Choroid plexus epithelial cell (primary cell): ENCODE data around the gene NCOR1.
"Not testable (repeated sequence)": the region's sequence is repeated elsewhere in the genome, so short reads cannot be mapped to it uniquely, and the experiment has no call there.

ENCODE experiments used
- DNase-seq: peaks from one replicate; pipeline ENCODE4 v3.0.0-alpha.2; 2010; ENCODE audit warnings: low read depth
- H3K4me3 ChIP-seq: 2 replicates; pipeline ENCODE4 v1.5.1; 2011; ENCODE audit warnings: low read depth, mild to moderate bottlenecking, control low read depth, low read length, moderate library complexity
- TF ChIP-seq, protein P1 (sequence below): conservative IDR thresholded peaks from 2 replicates; pipeline ENCODE4 v1.5.1; 2011; ENCODE audit warnings: low read depth, mild to moderate bottlenecking, control low read depth, inconsistent platforms, low read length, moderate library complexity

Gene NCOR1

DNA sequence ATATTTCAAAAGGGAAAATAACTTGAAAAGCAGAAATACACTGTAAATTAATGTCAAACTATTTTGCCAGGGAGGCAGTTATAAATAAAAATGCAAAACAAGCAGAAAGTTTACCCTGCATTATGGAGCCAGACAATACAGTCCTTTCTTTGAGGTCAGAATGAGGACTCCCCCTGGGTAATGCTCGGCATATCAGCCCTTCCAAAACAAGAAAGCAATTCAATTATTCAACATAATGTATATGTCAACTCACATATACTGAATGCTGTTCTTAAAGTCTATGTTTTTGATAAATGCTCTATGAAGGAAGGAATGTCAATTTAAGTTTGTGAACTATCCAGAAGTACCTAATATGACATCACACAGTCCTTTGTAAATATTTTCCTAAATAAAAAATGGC, 143.3 kb downstream of the NCOR1 start:
- TF ChIP-seq, protein P1, sequence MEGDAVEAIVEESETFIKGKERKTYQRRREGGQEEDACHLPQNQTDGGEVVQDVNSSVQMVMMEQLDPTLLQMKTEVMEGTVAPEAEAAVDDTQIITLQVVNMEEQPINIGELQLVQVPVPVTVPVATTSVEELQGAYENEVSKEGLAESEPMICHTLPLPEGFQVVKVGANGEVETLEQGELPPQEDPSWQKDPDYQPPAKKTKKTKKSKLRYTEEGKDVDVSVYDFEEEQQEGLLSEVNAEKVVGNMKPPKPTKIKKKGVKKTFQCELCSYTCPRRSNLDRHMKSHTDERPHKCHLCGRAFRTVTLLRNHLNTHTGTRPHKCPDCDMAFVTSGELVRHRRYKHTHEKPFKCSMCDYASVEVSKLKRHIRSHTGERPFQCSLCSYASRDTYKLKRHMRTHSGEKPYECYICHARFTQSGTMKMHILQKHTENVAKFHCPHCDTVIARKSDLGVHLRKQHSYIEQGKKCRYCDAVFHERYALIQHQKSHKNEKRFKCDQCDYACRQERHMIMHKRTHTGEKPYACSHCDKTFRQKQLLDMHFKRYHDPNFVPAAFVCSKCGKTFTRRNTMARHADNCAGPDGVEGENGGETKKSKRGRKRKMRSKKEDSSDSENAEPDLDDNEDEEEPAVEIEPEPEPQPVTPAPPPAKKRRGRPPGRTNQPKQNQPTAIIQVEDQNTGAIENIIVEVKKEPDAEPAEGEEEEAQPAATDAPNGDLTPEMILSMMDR: no peak
- no peak for DNase-seq
- H3K4me3 ChIP-seq: no peak overlapping the region

DNA sequence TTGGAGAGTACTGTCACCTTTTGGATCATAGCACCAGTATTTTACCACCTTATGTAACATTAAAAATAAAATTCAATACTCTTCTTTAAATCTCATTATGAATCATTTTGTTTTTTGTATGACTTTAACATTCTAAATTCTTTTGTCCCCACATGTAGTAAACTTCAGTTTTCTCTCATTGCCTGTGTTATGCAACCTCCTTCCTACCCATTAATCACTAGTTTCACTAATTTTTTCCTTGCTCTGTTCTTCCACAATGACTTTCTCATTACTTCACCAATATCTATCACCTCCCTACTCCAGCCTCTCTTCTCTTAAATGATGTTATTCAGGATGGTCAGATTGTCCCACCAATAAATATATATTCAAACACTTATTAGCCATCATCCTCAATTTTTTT, 147.0 kb downstream of the NCOR1 start:
- TF ChIP-seq, protein P1: no peak
- H3K4me3 ChIP-seq: no peak overlapping the region
- DNase-seq: no peak

DNA sequence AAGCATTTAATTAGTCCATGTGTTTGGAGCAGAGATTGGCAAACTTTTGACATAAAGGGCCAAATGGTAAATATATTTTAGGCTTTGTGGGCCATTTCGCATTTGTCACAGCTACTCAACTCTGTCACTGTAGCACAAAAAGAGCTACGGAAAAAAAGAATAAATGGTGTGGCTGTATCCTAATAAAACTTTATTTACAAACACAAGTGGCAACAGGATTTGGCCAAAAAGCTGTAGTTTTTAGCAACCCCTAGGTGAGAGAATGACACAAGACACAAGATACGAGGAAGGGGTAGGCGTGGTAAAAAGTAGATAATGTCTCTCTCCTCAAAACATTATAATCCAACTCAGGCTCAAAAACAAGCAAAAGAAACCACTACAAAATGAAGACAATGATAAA, 149.2 kb downstream of the NCOR1 start:
- TF ChIP-seq, protein P1: no peak
- H3K4me3 ChIP-seq: no peak overlapping the region
- DNase-seq: no peak

DNA sequence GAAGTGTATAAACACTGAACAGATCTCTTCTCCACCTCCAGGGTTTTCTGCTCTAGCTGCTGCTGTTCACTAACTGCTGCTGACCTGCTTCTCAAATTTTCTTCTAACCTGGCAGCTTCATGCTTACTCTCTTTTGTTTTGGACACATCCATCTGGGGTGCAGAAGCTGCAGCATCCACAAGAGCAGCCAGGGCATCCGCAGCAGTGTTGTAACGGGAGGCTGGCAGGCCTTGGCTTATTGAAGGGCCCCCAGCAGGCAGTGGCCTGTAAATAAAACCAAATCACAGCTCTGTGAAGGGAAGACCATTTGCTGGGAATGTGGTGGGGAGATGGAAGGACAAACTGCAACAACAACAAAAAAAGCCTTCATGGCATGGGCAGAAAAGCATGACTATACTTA, 153.7 kb downstream of the NCOR1 start:
- H3K4me3 ChIP-seq: no peak overlapping the region
- TF ChIP-seq, protein P1: no peak

DNA sequence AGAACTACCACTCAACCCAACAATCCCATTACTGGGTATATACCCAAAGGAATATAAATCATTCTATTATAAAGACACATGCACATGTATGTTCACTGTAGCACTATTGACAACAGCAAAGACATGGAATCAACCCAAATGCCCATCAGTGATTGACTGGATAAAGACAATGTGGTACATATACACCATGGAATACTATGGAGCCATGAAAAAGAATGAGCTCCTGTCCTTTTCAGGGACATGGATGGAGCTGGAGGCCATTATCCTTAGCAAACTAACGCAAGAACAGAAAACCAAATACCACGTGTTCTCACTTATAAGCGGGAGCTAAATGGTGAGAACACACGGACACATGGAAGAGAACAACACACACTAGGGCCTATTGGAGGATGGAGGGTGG, 160.2 kb downstream of the NCOR1 start:
- not testable (repeated sequence) for DNase-seq, H3K4me3 ChIP-seq

More for the DNA sequence above, 153.7 kb downstream of the NCOR1 start:
- no peak for DNase-seq

DNA sequence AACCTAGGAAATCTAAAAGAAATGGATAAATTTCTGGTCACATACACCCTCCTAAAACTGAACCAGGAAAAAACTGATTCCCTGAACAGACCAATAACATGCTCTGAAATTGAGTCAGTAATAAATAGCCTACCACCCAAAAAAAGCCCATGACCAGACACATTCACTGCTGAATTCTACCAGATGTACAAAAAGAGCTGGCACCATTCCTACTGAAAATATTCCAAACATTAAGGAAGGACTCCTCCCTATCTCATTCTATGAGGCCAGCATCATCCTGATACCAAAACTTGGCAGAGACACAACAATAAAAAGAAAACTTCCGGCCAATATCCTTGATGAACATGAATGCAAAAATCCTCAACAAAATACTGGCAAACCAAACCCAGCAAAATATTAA, 162.8 kb downstream of the NCOR1 start:
- H3K4me3 ChIP-seq: no peak overlapping the region
- peak; percentile 35 for DNase-seq
- TF ChIP-seq, protein P1: no peak

DNA sequence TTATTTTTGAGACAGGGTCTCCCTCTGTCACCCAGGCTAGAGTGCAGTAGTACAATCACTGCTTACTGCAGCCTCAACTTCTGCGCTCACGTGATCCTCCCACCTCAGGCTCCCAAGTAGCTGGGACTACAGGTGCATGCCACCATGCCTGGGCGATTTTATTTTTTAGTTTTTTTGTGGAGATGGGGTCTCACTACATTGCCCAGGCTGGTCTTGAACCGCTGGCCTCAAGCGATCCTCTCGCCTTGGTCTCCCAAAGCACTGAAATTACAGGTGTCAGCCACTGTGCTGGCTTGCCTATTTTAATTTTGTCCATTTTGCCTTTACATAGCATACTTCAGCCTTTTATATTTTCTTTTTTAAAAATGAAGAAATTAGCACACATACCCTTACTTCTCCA, 164.5 kb downstream of the NCOR1 start:
- no peak overlapping the region for H3K4me3 ChIP-seq
- TF ChIP-seq, protein P1: no peak
- no peak for DNase-seq
